Measurements from ENCODE around the gene ISCU. TPM values are rescaled to one million over a fixed set of nuclear protein-coding genes. Genes with fewer than 3 reads are reported as not detected.

Gene ISCU
- total RNA-seq, 6 experiments from 2014 or later, result 36.7 to 81.8 (median 58.4) TPM

Other genes starting within 250 kb of the ISCU start
- 1 to 10 TPM; 1.5 to 8.2 (median 4.2) TPM for gene CMKLR1, start 223.3 kb upstream of the ISCU start, total RNA-seq
- gene FICD, start 47.3 kb upstream of the ISCU start, total RNA-seq, result 1 to 10 TPM; 2.8 to 8.4 (median 5.6) TPM
- 10 to 100 TPM; 13.2 to 28.4 (median 20.6) TPM for gene SART3, start 1.4 kb upstream of the ISCU start, total RNA-seq
- gene TMEM119, start 35.5 kb downstream of the ISCU start, total RNA-seq, result under 1 TPM in 4 of 6 experiments, not detected in 2; 0.09 to 0.38 (median 0.22) TPM
- 1 to 10 TPM; 1.5 to 6.0 (median 3.1) TPM for gene SELPLG, start 71.3 kb downstream of the ISCU start, total RNA-seq
- gene CORO1C, start 168.9 kb downstream of the ISCU start, total RNA-seq, result 100 to 1,000 TPM in 1 of 6 experiments, 10 to 100 TPM in 5; 36.6 to 100 (median 57.5) TPM